Neutrophil (primary cell): ENCODE results near the gene MRPL9.
A peak's percentile ranks its signal among the peaks of the same experiment; 100 is the strongest.

ENCODE experiments used
- H3K27ac ChIP-seq: fragments of 200-600 bp; sonication (generic); 2 replicates; pipeline ENCODE4 v1.5.1; 2016; ENCODE audit warnings: mild to moderate bottlenecking, moderate library complexity
- H3K27me3 ChIP-seq: fragments of 200-600 bp; sonication (generic); 2 replicates; pipeline ENCODE4 v1.6.0; 2016; ENCODE audit warnings: mild to moderate bottlenecking
- H3K36me3 ChIP-seq: fragments of 200-600 bp; sonication (generic); 2 replicates; pipeline ENCODE4 v1.5.1; 2017
- H3K4me1 ChIP-seq, 2 experiments: fragments of 200-600 bp in 1 of 2; sonication (generic) in 1 of 2; 1 replicate in 1 of 2; 2 replicates in 1 of 2; pipeline versions ENCODE4 v1.5.1 to v1.6.1; 2013 to 2016; ENCODE audit warnings: low read depth in 1 of 2, low read length in 1 of 2, mild to moderate bottlenecking in 1 of 2, moderate library complexity in 1 of 2; ENCODE audit not compliant: control insufficient read depth in 1 of 2, insufficient read depth in 1 of 2
- H3K4me3 ChIP-seq, 2 experiments: fragments of 200-600 bp in 1 of 2; sonication (generic) in 1 of 2; 1 replicate in 1 of 2; 2 replicates in 1 of 2; pipeline ENCODE4 v1.5.1; 2013 to 2016; ENCODE audit warnings: low read depth in 1 of 2, low read length in 1 of 2, mild to moderate bottlenecking in 1 of 2, moderate library complexity in 1 of 2
- H3K9me3 ChIP-seq: fragments of 200-600 bp; sonication (generic); 2 replicates; pipeline ENCODE4 v1.5.1; 2016
- TF ChIP-seq, protein P1 (sequence below): fragments of 200-600 bp; sonication (generic); IDR thresholded peaks from 2 replicates; pipeline ENCODE4 v1.5.1; 2016; ENCODE audit warnings: antibody characterized with exemption

MRPL9 gene

DNA sequence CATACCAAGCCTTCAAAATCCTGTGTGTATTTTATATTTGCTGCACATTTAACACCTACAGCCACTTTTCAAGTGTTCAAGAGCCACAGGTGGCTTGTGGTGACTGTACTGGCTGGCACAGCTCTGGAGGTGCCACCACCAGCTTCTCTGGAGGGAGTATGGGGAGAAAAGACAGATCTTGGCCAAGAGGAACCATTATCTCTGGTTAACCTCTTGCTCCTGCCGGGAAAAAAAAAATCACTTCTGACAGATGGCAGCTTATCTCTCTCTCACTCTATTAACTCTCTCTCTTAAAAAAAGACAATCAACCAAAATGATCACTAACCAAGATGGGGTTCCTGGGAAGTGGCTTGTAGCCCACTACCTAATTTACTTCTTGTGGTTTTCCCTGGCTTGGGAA is 43.2 kb downstream of the MRPL9 start:
- H3K27ac ChIP-seq = no peak overlapping the region
- peaks cover 17 to 22% of the 10 kb centered on the region in 2 experiments for H3K4me1 ChIP-seq
- H3K36me3 ChIP-seq = no peaks in the 10 kb centered on the region
- no peaks in the 10 kb centered on the region for H3K9me3 ChIP-seq
- H3K27me3 ChIP-seq = peaks cover 99% of the 10 kb centered on the region
- peak overlapping the region in 1 of 2 experiments; percentile 71 for H3K4me3 ChIP-seq
- TF ChIP-seq, protein P1, sequence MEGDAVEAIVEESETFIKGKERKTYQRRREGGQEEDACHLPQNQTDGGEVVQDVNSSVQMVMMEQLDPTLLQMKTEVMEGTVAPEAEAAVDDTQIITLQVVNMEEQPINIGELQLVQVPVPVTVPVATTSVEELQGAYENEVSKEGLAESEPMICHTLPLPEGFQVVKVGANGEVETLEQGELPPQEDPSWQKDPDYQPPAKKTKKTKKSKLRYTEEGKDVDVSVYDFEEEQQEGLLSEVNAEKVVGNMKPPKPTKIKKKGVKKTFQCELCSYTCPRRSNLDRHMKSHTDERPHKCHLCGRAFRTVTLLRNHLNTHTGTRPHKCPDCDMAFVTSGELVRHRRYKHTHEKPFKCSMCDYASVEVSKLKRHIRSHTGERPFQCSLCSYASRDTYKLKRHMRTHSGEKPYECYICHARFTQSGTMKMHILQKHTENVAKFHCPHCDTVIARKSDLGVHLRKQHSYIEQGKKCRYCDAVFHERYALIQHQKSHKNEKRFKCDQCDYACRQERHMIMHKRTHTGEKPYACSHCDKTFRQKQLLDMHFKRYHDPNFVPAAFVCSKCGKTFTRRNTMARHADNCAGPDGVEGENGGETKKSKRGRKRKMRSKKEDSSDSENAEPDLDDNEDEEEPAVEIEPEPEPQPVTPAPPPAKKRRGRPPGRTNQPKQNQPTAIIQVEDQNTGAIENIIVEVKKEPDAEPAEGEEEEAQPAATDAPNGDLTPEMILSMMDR = no peak

DNA sequence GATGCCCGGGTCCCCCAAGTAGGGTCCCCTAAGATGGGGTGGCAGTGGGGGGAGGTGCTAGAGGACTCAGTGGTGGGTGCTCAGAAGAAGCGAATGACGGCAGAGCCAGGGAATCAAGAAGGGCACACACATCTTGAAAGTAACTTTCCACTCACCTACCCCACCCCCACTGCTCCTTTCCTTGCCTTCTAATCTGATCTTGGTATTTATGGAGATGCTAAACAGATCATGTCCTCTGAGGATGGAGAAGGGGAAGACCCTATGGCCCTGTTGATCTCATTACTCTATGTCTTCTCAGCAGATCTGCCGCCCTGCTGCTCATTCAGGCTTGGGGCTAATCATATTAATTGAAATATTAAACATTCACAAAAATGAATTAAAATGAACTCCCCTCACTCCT is 44.6 kb downstream of the MRPL9 start:
- Histone ChIP-seq H3K27me3 (peaks cover 100% of the 10 kb centered on the region), H3K9me3 (no peaks in the 10 kb centered on the region), H3K36me3 (no peaks in the 10 kb centered on the region), H3K4me1 (peaks cover 17 to 22% of the 10 kb centered on the region in 2 experiments), H3K27ac (no peak overlapping the region), H3K4me3 (no peak overlapping the region)
- TF ChIP-seq, protein P1 = no peak

DNA sequence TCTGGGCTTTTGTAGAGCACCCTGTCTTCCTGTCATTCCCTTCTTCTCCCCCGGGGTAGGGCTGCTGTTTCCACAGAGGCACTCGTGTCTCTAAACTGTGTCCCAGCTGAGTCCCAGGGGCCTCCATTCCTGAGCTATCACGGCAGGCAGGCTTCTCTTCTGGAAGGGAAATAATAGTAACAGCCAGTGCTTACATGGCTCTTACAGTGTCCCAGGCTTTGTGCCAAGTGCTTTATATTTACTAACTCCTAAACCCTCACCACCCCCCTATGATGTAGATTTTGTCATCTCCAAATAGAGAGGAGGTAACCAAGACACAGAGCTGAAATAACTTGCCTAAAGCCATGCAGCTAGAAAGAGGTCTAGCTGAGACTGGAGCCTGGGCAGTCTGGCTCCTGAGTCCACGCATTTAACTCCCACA is 45.3 kb downstream of the MRPL9 start:
- Histone ChIP-seq H3K27me3 (peaks cover 100% of the 10 kb centered on the region), H3K4me1 (peaks cover 17 to 22% of the 10 kb centered on the region in 2 experiments), H3K4me3 (no peak overlapping the region), H3K9me3 (no peaks in the 10 kb centered on the region), H3K36me3 (no peaks in the 10 kb centered on the region), H3K27ac (no peak overlapping the region)
- TF ChIP-seq, protein P1 = no peak

DNA sequence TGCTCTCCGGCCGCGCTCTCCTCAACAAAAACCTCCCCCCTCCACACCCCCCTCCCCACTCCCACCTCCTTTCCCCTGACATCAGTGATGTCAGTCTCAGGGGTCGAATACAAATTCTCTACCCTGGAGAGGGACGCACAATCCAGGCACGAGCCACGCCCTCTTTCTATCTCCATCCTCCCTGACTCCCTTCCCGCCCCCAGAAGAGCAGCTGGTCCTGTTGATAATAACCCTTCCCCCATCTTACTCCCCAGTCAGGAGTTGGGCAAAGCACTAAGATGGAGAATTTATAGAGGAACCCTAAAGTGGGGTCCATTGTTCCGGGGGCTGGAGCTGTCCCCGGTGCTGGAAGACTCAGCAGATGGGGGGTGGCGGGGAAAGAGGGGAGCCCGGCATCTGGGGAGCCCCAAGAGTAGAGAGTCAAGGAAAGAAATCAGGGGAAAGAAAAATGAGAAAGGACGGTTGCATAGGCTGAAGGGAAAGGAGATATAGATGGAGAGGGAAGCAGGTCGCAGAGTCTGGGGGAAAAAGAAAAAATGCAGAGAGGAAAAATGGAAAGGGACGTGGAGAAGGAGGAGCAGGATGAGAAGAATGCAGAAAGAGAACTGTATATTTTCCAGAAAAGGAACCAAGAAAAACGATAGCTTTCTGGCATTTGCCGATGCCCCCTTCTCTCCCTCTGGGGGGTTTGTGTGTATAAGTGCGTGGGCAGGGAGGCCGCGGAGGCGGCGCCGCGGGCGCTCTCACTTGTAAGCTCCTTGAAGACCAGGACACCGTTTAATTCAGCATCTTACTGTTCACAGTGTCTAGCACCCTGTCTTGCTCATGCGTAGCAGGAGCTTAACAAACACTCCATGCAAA is 46.3 kb downstream of the MRPL9 start, which contains the start of gene CELF3:
CELF3 (minus strand) TSS at position 33 of the 861 bp plus-strand sequence. CDS start 783 bp downstream, outside the sequence.
- Histone ChIP-seq H3K27me3 (peaks cover 98% of the 10 kb centered on the region), H3K4me1 (peaks cover 15 to 20% of the 10 kb centered on the region in 2 experiments), H3K4me3 (no peak within 1 kb of the TSS), H3K36me3 (no peaks in the 10 kb centered on the region), H3K27ac (no peak within 1 kb of the TSS), H3K9me3 (no peaks in the 10 kb centered on the region)
- TF ChIP-seq, protein P1 = no peak

DNA sequence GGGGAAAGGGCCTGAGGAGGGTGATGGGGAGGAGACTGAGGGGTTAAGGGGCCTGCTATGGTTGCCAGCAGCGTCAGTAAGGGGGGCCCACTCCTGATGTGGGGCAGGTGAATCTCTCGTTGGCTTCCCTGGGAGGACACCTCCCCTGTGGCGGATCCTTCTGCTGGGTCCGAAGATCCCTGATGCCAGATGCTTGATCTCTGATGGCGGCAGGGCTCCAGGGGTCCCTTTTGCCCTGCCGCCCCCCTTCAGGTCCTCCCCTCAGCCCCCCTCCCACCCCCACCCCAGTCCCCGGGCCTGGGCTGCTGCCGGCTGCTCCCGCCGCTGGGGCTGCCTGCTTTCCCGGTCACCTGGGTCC is 46.9 kb downstream of the MRPL9 start:
- no peaks in the 10 kb centered on the region for H3K9me3 ChIP-seq
- H3K4me3 ChIP-seq = no peak overlapping the region
- H3K27ac ChIP-seq = no peak overlapping the region
- H3K4me1 ChIP-seq = peaks cover 9 to 14% of the 10 kb centered on the region in 2 experiments
- TF ChIP-seq, protein P1 = no peak
- H3K27me3 ChIP-seq = peaks cover 98% of the 10 kb centered on the region
- H3K36me3 ChIP-seq = no peaks in the 10 kb centered on the region
